ENCODE results near the gene KCNJ10. TPM values are rescaled to one million over a fixed set of nuclear protein-coding genes. Genes with fewer than 3 reads are reported as not detected.
"Not testable (repeated sequence)": the region's sequence is repeated elsewhere in the genome, so short reads cannot be mapped to it uniquely, and the experiment has no call there.

KCNJ10 gene
- total RNA-seq = not detected in 2 replicates
- 0.08 TPM for polyA plus RNA-seq (2012)

DNA sequence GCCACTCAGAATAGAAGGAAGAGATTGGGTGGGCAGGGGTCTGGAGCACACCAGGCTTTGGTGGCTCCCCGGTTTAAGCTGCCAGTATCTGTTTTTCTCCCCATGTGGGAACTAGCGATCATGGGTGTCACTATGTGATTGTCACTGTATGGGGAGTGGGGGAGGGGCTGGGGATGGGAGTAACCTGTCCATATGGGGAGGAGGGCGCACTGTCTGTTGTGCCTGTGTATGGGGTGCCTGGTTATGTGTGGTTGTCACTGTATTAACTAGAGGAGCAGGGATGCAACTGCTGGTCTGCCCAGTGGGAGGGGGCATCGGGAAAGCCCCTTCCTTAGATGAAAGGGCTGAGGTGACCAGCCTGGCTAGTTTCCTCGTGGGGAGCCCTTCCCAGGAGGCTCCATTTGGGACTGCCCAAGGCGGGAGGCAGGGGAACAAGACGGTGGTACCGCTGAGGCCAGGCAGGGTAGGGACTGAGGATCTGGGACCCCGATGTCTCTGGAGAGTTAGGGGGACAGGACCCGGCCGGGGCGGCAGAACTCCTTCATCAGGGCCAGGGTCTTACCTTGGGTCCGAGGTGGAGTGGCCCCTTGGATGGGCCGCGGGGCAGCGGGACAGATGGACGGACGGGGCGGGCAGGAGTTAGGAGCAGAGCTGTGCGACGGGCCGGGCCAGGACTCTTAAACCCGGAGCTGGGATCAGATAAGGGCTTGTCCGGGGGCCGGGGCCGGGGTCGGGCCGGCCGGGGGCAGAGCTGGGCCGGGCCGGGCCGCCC lies at the start of gene KCNJ10:
Gene KCNJ10, minus strand, starts transcription at position 701 of the 772 bp plus-strand sequence. CDS start 27,628 bp downstream, outside the sequence.
- no peak for DNase-seq (ENCODE audit: low read depth)

DNA sequence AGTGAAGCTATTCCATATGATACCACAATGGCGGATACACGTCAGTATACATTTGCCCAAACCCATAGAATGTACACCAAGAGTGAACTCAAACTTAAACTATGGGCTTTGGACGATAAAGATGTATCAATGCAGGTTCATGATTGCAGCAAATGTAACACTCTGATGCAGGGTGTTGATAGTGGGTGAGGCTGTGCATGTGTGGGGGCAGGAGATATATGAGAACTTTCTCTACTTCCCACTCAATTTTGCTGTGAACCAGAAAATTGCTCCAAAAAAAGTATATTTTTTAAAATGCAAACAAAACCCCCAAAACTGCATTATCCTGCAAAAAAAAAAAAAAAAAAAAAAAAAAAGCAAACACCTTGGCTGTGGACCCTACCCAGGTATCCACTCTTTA lies 49.0 kb upstream of the KCNJ10 start:
- no peak for DNase-seq (ENCODE audit: low read depth)

DNA sequence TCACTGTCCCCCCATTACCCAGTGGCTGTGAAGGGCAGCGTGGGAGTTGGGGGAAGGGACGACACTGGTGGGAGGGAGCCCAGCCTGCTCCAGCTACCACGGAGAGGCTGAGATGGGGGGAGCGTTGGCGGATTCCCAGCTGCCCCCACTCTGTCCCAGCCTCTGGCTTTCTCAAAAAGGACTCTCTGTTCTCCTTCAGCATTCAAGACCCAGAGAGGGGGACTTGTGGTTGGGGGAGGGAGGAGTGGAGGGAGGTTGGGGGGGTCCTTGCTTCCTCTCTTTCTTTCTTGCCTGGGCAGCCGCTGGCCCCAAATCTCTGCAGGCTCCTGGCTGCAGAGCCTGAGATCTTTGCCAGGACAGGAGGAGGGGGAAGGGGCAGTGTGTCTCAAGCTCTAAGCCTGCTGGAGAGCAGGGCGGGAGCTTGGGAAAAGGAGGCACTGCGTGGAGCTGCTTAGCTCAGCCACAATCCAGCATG lies 47.8 kb upstream of the KCNJ10 start:
- DNase-seq (ENCODE audit: low read depth) = peak; percentile 57

DNA sequence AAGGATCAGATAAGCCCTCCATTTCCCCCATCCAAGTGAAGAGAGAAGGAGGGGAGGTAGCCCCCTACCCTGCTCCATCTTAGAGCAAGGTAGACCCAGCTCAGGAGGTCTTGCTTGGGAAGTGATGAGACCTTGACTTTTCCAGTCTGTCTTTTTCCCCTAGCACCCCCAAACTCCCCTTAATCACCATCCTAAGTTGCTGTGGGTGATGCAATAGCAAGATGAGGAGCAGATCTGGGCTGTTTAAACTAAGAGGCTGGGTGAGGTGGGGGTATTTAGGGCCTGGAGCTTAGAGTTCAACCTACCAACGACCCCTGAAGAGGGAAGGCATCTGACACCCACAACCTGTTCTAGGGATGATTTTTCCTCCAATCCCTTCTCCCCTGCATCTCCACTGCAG lies 47.3 kb upstream of the KCNJ10 start:
- DNase-seq (ENCODE audit: low read depth) = no peak

DNA sequence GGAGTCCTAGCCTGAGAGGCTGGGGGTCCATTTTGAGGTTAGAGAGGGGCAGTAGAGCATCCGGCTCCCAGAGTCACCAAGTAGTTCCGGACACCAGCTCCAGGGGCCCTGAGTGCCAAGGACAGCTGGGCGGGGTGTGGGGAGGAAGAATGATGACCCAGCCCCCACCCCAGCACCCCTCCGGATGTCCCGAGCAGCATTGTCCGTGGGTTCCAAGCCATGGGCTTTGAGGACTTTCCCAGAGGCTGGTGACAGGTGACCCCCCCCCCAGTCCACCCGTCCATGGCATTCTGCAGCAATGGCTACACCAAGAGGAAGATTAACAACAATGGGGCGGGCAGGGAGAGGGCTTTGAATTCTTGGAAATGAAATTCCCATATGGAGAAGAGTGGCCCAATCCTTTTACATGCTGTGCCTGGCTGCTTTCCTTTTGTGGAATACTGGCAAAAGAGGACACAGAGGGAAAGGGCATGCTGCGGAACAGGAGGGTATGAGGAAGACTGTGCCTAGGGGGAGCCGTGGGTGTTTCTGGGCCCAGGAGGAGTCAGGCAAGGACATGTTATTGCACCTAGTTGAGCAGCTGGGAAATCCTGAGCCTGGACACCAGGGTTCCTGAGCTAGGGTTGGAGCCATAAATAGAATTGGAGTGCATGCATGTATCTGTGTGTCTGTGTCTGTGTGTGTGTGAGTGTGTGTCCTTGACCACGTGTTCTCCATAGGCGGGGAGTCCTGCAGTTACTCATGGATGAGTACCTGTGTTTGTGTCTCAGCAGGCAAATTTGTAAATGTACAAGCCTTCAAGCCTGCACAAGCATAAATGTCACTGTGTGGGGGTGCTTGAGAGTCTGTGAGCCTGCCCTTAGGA lies 46.6 kb upstream of the KCNJ10 start:
- DNase-seq (ENCODE audit: low read depth) = peak; percentile 85

DNA sequence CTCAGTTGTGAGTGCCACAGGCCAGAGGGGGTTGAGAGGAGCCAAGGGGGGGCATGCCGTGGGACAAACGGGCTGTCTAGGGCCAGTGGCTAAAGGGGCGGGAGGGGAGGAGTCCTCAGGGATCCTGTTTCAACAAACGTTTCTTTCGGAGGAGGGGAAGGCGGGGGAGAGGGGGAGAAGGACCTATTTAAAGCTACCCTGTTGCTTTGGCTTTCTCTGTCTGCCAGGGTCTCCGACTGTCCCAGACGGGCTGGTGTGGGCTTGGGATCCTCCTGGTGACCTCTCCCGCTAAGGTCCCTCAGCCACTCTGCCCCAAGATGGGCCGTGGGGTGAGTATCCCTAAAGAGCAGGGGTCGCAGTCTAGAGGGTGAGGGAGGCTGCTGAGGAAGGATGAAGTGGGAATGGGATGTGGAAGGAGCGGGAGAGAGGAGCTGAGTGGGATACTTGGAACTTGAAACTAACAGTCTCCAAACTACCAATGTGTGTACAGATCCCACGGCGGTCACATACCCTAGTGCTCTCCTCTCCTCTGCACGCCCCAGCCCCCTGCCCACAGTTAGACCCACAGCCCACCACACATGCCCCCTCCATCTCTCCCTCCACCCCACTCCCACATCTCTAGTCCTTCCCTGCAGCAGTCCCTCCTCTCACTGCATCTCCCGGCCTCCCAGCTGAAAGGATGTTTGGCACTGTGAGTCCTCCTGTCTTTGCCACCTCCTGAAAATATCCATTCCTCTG lies 45.8 kb upstream of the KCNJ10 start, which contains the start of gene ATP1A2:
Gene ATP1A2, plus strand, starts transcription at position 215 of the 738 bp plus-strand sequence. Its CDS starts 103 bp downstream, at position 318.
- DNase-seq (ENCODE audit: low read depth) = no peak

DNA sequence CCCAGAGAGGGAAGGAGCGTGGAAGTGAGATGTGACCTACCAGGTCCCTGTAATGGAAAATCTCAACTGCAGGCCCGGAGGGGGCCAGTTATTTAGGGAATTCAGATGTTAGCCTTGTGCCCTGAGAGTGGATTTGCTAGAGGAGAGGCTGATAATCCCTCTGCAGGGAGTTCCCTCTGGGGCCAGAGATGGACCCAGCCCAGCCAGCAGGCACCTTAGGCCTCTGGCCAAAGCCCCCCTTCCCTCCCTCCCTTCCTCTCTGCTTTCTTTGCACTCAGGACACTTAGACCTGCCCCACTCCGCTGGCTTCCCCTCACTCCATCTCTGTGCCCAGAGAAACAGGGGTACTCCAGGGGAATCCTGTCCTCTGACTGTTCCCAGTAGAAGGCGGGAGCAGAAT lies 44.1 kb upstream of the KCNJ10 start:
- DNase-seq (ENCODE audit: low read depth) = no peak

DNA sequence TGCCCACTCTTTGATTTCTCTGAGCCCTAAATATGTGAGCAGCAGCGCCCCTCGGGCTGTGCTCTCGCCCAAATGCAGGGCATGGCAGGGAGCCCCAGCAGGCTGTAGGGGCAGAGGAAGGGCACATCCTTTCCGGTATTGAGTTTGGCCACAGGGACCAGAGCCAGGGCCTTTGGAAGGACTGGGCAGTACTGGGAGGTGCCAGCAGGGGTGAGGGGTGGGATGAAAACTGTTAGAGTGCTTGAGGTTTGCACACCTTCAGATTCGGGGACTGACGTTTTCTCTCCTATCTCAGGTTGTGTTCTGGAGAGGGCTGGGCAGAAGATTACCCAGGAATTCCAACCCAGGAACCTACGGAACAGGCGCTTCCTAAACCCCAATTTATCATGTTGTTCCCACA lies 43.4 kb upstream of the KCNJ10 start:
- no peak for DNase-seq (ENCODE audit: low read depth)

DNA sequence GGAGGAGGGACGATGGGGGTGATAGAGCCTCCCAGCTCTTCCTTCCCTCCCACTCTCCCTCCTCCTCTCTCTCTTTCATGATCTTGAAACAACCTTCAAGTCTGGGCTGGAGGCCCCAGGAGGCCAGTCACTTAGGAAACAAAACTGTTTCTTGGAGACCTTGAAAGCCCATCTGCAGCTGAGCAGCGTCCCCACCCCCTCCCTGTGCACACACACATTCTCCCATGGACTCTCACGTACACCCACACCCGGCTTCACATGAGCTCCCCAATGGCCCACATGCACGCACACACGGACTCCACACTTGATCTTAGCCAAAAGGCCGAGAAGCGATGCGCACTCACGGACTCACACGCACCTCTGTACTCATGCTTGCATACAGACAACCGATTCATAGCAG lies 42.4 kb upstream of the KCNJ10 start:
- DNase-seq (ENCODE audit: low read depth) = no peak

DNA sequence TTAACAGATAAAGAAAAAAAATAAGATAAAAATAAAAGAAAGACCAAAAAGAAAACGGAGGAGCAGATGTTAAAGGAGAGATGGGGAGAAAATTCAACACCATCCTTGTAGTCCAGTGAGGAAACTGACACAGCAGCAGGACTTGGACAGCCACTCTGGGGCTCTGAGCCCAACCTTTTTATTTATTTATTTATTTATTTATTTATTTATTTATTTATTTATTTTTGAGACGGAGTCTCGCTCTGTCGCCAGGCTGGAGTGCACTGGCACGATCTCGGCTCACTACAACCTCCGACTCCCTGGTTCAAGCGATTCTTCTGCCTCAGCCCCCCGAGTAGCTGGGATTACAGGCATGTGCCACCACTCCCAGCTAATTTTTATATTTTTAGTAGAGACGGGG lies 41.5 kb upstream of the KCNJ10 start:
- DNase-seq (ENCODE audit: low read depth) = not testable (repeated sequence)

DNA sequence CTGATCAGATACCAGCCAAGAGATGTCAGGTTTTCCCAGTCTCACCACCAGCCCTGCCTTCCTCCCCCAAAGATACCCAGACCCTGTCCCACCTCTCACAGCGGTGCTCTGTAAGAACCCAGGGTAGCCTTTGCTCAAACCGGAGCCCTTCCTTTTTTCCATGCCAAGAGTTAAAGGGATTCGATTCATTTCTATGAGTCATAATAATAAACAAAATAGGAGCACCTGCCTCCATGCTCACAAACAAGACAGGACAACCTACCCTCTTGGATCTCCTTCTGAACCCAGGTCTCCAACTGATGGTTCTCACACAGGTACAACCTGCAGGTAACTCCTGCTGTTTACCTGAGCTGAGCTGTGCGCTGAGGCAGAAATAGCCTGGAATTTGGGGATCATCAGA lies 39.7 kb upstream of the KCNJ10 start:
- DNase-seq (ENCODE audit: low read depth) = no peak

DNA sequence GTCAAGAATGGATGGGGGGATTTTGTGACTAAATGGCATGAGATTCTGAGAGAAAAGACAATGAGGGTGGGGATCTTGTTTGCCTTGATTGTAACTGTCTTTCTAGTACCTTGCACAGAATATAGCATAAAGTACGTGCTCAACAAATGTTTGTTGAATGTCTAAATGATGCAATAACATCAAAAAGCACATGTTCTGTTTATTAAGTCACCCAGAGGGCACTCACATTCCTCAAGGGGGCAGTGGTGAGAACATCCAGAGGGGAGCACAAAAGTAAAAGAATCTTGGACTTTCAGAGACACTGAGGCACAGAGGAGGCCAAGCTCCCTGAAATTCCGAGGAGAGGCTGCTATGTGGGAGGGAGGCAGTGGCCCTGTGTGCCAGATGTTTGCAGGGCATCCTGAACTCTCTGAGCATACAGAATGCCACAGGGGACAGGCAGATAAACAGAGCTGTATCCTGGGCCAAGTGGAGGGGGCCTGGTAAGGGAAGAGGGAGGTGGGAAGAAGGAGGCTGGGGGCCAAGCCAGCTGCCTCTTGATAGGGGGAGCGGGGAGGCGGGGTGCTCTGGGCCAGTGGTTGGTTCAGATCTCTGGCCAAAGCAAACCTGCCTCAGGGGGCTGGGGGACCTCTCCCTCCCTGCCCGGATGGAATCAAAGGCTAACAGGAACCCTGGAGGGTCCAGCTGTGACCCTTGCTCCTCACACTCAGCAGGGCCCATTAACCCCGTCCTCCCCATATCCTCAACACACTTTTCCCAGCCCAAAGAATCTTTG lies 39.1 kb upstream of the KCNJ10 start:
- peak; percentile 72 for DNase-seq (ENCODE audit: low read depth)

DNA sequence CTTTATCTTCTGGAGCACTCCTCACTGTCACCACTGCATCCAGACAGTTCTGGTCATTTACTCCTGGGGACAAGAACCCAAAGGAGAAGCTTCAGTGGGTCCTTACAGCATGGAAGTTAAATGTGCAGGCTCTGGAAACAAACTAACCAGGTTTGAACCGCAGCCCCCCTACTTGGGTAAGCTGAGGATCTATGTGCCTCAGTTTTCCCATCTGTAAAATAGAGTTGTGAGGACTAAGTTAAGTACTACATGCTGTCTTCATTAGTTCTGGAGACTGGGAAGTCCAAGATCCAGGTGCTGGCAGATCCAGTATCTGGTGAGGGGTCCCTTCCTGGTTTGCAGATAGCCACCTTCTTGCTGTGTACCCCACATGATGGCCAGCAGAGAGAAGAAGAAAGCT lies 37.6 kb upstream of the KCNJ10 start:
- DNase-seq (ENCODE audit: low read depth) = no peak

DNA sequence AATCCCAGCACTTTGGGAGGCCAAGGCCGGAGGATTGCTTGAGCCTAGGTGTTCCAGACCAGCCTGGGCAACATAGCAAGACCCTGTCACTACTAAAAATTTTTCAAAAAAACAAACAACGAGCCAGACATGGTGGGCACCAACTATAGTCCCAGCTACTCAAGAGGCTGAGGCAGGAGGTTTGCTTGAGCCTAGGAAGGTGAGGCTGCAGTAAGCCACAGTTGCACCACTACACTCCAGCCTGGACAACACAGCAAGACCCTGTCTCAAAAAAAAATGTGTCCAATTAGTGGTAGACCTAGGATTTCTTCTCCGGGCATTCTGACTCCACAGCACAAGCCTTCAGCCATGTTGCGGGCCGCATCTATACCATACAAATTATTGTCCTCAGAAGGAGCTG lies 35.2 kb upstream of the KCNJ10 start:
- no peak for DNase-seq (ENCODE audit: low read depth)

DNA sequence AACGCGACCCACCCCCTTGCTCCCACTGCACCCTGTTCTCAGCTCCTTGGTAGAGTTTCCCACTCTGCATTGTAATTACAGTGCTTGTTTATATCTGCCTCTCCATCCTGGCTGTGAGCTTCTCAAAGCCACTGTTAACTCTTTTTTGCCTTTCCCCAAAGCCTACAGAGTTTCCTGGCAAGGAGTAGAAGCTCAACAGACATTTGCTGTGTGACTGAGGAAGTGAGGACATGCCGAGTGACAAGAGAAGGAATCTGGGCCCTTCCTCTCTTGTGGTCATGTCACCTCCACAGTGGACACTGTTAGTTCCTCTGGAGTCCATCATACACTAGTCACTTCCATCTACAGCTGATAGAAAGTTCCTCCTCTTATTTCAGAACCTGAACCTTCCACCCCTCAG lies 34.5 kb upstream of the KCNJ10 start:
- DNase-seq (ENCODE audit: low read depth) = no peak

DNA sequence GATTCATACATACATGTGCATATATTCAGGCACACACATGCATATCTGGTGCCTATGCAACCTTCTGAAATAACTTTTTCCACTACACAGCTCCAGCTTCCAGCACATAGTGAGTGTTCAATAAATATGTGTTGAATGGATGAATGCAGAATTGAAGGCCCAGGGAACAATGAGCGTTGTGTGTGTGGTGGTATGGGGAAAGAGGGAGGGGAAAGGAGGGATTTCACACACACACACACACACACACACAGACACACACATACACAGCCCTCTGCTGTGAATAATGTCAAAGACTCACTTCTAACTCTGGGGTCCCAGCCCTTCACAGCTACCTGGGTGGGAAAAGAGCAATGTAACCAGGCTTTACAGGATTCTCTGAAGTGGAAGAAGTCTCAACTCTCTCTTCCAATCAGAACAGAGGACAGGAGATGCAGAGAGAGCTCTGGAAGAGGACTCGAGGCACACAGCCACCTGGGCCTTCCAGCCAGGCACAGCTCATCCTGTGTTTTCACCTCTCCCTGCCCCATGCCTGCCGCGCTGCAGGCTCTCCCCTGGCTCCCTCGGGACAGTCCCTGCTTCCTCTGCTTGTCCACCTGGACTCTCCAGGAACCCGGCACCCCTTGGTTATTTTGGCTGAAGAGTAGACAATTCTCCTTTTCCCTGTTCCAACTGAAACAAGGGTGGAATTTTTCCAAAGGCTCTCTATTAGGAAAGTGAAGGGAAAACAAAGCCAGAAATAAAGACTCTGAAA lies 33.9 kb upstream of the KCNJ10 start:
- DNase-seq (ENCODE audit: low read depth) = no peak

DNA sequence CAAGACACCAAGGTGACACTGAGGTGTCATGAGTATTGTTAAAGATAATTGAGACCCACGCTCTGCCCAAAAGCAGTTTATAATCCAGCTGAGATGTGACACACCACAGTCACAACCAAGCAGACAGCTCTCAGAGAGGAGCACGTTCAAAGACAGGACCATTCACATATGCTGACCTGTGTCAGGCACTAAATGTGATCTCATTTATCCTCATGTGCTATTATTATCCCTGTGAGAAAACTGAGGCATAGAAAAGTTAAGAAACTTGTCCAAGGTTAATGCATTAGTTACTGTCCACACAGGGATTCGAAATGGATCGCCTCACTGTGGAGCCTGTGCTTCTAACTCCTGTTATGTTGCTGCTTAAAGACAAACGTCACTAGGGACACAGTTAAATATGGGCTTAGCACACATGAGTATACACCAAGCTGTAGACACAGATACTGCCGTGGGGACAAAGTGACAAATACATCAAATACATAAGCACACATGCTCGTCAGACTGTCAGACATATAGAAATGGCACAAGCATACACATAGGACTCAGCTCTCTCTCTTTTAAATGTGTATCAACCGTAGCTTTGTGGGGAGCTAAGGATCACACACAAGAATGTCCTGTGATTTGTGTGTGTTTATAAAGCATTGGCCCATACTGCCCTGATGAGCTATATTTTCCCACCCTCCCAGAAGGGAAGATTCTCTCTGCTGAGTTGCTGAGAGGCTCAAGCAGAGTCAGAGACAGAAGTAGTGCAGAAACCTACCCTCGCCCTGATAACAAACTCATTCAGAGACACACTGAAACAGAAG lies 32.0 kb upstream of the KCNJ10 start:
- DNase-seq (ENCODE audit: low read depth) = peak; percentile 46

DNA sequence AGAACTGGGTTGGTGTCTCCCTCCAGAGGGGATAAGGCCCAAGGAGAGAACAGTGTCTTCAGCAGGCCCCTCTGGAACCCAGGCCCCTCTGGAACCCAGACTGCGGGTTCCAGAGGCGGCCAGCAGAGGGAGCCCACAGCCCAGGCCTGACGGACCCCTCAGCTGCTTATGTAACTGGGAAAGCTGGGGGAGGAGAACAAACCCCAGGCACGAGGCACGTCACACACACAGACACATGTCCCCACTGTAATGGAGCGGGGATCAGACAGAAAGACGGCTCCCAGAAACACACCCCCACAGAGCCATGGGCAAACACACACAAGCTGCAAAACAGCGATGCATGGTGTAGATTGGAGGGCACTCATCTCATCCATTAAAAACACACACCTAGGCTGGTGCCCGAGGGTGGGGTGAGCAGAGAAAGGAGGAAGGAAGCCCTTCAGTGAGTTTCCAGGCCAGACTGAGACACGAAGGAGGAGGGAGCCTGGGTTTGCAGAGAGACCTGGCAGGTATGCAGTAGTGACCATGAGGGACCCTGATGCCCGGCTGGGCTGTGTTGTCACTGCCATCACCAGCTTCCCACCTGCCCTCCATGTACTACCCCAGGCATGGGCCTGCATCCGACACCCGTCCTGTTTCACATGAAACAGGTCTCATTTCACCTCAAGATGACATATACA lies 31.2 kb upstream of the KCNJ10 start:
- peak; percentile 90 for DNase-seq (ENCODE audit: low read depth)

All from myocyte (in vitro differentiated cells).